ENCODE results near the gene CYP2A6. TPM values are rescaled to one million over a fixed set of nuclear protein-coding genes. Genes with fewer than 3 reads are reported as not detected.
"Not testable (repeated sequence)": the region's sequence is repeated elsewhere in the genome, so short reads cannot be mapped to it uniquely, and the experiment has no call there.

Gene CYP2A6
- not detected for total RNA-seq

GRCh38 chr19:40850277-40850676, at the start of gene CYP2A6:
CYP2A6 (minus strand) TSS chr19:40850447; CDS start chr19:40850426, 21 bp downstream.
- Mint-ChIP-seq H3K4me1 (ENCODE audit: low read depth in 2 of 2) (peaks cover 12 to 21% of the 10 kb centered on the region in 2 donors), H3K27me3 (peaks cover 24 to 26% of the 10 kb centered on the region in 2 donors), H3K27ac (peak within 1 kb of the TSS; percentile 16 to 60), H3K4me3 (peak within 1 kb of the TSS; percentile 52)
- ATAC-seq; H3K36me3 Mint-ChIP-seq; H3K9me3 Mint-ChIP-seq; DNase-seq (ENCODE audit: low spot score): not testable (repeated sequence)

GRCh38 chr19:40899964-40900363, 49.7 kb upstream of the CYP2A6 start:
- H3K27me3 Mint-ChIP-seq, result peaks cover 17 to 19% of the 10 kb centered on the region in 2 donors
- ATAC-seq, result peak; percentile 32 to 64
- not testable (repeated sequence) for H3K27ac Mint-ChIP-seq; H3K9me3 Mint-ChIP-seq; H3K36me3 Mint-ChIP-seq; H3K4me3 Mint-ChIP-seq; DNase-seq (ENCODE audit: low spot score)
- H3K4me1 Mint-ChIP-seq (ENCODE audit: low read depth in 2 of 2), result peaks cover 11 to 12% of the 10 kb centered on the region in 2 donors

- DNase-seq (ENCODE audit: low spot score); H3K36me3 Mint-ChIP-seq; ATAC-seq; H3K4me3 Mint-ChIP-seq; H3K27ac Mint-ChIP-seq; H3K9me3 Mint-ChIP-seq: not testable (repeated sequence)
- H3K4me1 Mint-ChIP-seq (ENCODE audit: low read depth in 2 of 2), result peaks cover 11 to 12% of the 10 kb centered on the region in 2 donors
- H3K27me3 Mint-ChIP-seq, result peaks cover 22 to 30% of the 10 kb centered on the region in 2 donors
Observed at GRCh38 chr19:40896843-40897789, 46.9 kb upstream of the CYP2A6 start.

GRCh38 chr19:40896418-40896796, 46.2 kb upstream of the CYP2A6 start:
- DNase-seq (ENCODE audit: low spot score), result no peak
- Mint-ChIP-seq H3K4me1 (ENCODE audit: low read depth in 2 of 2) (peaks cover 11 to 12% of the 10 kb centered on the region in 2 donors), H3K9me3 (no peaks in the 10 kb centered on the region), H3K27me3 (peaks cover 24 to 35% of the 10 kb centered on the region in 2 donors), H3K36me3 (no peaks in the 10 kb centered on the region), H3K27ac (no peak overlapping the region), H3K4me3 (no peak overlapping the region)
- ATAC-seq, result no peak

- no peaks in the 10 kb centered on the region for H3K9me3 Mint-ChIP-seq
- no peaks in the 10 kb centered on the region for H3K36me3 Mint-ChIP-seq
- ATAC-seq (no peak), DNase-seq (ENCODE audit: low spot score) (no peak)
- H3K4me1 Mint-ChIP-seq (ENCODE audit: low read depth in 2 of 2), result no peaks in the 10 kb centered on the region
- no peak overlapping the region for H3K27ac Mint-ChIP-seq
- no peak overlapping the region for H3K4me3 Mint-ChIP-seq
- H3K27me3 Mint-ChIP-seq, result peaks cover 32 to 61% of the 10 kb centered on the region in 2 donors
Observed at GRCh38 chr19:40893112-40893511, 42.9 kb upstream of the CYP2A6 start.

GRCh38 chr19:40889366-40889765, 39.1 kb upstream of the CYP2A6 start:
- Mint-ChIP-seq H3K4me1 (ENCODE audit: low read depth in 2 of 2) (peaks cover 0 to 4% of the 10 kb centered on the region in 2 donors), H3K4me3 (no peak overlapping the region), H3K27me3 (peaks cover 31 to 56% of the 10 kb centered on the region in 2 donors), H3K36me3 (no peaks in the 10 kb centered on the region), H3K9me3 (no peaks in the 10 kb centered on the region), H3K27ac (no peak overlapping the region)
- ATAC-seq (no peak), DNase-seq (ENCODE audit: low spot score) (no peak)

GRCh38 chr19:40888191-40888590, 37.9 kb upstream of the CYP2A6 start:
- no peak overlapping the region for H3K27ac Mint-ChIP-seq
- ATAC-seq (no peak), DNase-seq (ENCODE audit: low spot score) (no peak)
- no peaks in the 10 kb centered on the region for H3K9me3 Mint-ChIP-seq
- no peaks in the 10 kb centered on the region for H3K36me3 Mint-ChIP-seq
- peaks cover 27 to 48% of the 10 kb centered on the region in 2 donors for H3K27me3 Mint-ChIP-seq
- H3K4me3 Mint-ChIP-seq, result no peak overlapping the region
- H3K4me1 Mint-ChIP-seq (ENCODE audit: low read depth in 2 of 2), result peaks cover 0 to 4% of the 10 kb centered on the region in 2 donors

GRCh38 chr19:40884187-40884931, 34.1 kb upstream of the CYP2A6 start:
- H3K27me3 Mint-ChIP-seq, result peaks cover 36 to 42% of the 10 kb centered on the region in 2 donors
- H3K36me3 Mint-ChIP-seq; DNase-seq (ENCODE audit: low spot score); H3K27ac Mint-ChIP-seq; H3K4me1 Mint-ChIP-seq (ENCODE audit: low read depth in 2 of 2); H3K9me3 Mint-ChIP-seq; H3K4me3 Mint-ChIP-seq; ATAC-seq: not testable (repeated sequence)

- not testable (repeated sequence) for H3K9me3 Mint-ChIP-seq; H3K36me3 Mint-ChIP-seq; H3K4me3 Mint-ChIP-seq; H3K27ac Mint-ChIP-seq; DNase-seq (ENCODE audit: low spot score); ATAC-seq; H3K4me1 Mint-ChIP-seq (ENCODE audit: low read depth in 2 of 2)
- H3K27me3 Mint-ChIP-seq, result peaks cover 37 to 39% of the 10 kb centered on the region in 2 donors
Observed at GRCh38 chr19:40882062-40882461, 31.8 kb upstream of the CYP2A6 start, which contains the start of gene CYP2A7. CYP2A7 (minus strand) TSS chr19:40882231; CDS start chr19:40882210, 21 bp downstream.

- not testable (repeated sequence) for H3K4me3 Mint-ChIP-seq; H3K36me3 Mint-ChIP-seq; H3K9me3 Mint-ChIP-seq; DNase-seq (ENCODE audit: low spot score); ATAC-seq; H3K27ac Mint-ChIP-seq
- Mint-ChIP-seq H3K4me1 (ENCODE audit: low read depth in 2 of 2) (peaks cover 0 to 14% of the 10 kb centered on the region in 2 donors), H3K27me3 (peaks cover 39% of the 10 kb centered on the region in 2 donors)
Observed at GRCh38 chr19:40879349-40879748, 29.1 kb upstream of the CYP2A6 start.

- DNase-seq (ENCODE audit: low spot score), result peak; percentile 89
- H3K36me3 Mint-ChIP-seq, H3K9me3 Mint-ChIP-seq: not testable (repeated sequence)
- H3K4me1 Mint-ChIP-seq (ENCODE audit: low read depth in 2 of 2), result peaks cover 0 to 14% of the 10 kb centered on the region in 2 donors
- H3K4me3 Mint-ChIP-seq, result peak overlapping the region; percentile 75
- peak; percentile 91 to 98 for ATAC-seq
- peaks cover 36 to 40% of the 10 kb centered on the region in 2 donors for H3K27me3 Mint-ChIP-seq
- peak overlapping the region; percentile 48 to 68 for H3K27ac Mint-ChIP-seq
Observed at GRCh38 chr19:40875526-40875951, 25.3 kb upstream of the CYP2A6 start.

GRCh38 chr19:40874874-40875273, 24.6 kb upstream of the CYP2A6 start:
- ATAC-seq; H3K9me3 Mint-ChIP-seq; DNase-seq (ENCODE audit: low spot score); H3K36me3 Mint-ChIP-seq: not testable (repeated sequence)
- H3K27me3 Mint-ChIP-seq, result peaks cover 38 to 42% of the 10 kb centered on the region in 2 donors
- H3K4me3 Mint-ChIP-seq, result peak overlapping the region; percentile 75
- H3K27ac Mint-ChIP-seq, result peak overlapping the region; percentile 48 to 68
- peaks cover 0 to 14% of the 10 kb centered on the region in 2 donors for H3K4me1 Mint-ChIP-seq (ENCODE audit: low read depth in 2 of 2)

- DNase-seq (ENCODE audit: low spot score); H3K9me3 Mint-ChIP-seq; ATAC-seq; H3K4me3 Mint-ChIP-seq; H3K36me3 Mint-ChIP-seq; H3K27ac Mint-ChIP-seq: not testable (repeated sequence)
- peaks cover 30 to 37% of the 10 kb centered on the region in 2 donors for H3K27me3 Mint-ChIP-seq
- peaks cover 0 to 14% of the 10 kb centered on the region in 2 donors for H3K4me1 Mint-ChIP-seq (ENCODE audit: low read depth in 2 of 2)
Observed at GRCh38 chr19:40873873-40874272, 23.6 kb upstream of the CYP2A6 start.
